Esophagus squamous epithelium (tissue), 5 donors: ENCODE results near the gene SOX18. TPM values are rescaled to one million over a fixed set of nuclear protein-coding genes. Genes with fewer than 3 reads are reported as not detected.
A peak's percentile ranks its signal among the peaks of the same experiment; 100 is the strongest.

Experiments used
- DNase-seq: peaks from one replicate; lab custom pipeline; 2025; lab: John Stamatoyannopoulos, UW
- H3K27ac ChIP-seq, 4 donors: fragments of 200-600 bp; sonication (generic); one replicate each; pipeline ENCODE4 v1.5.1; 2016 to 2019; ENCODE audit warnings: mild to moderate bottlenecking in 1 of 4
- H3K27me3 ChIP-seq, 4 donors: fragments of 200-600 bp; sonication (generic); 1 replicate in 3 of 4; 2 replicates in 1 of 4; pipeline versions ENCODE4 v1.5.1 to v1.6.0; 2017 to 2021; ENCODE audit warnings: antibody characterized with exemption in 1 of 4
- H3K36me3 ChIP-seq, 3 donors: fragments of 200-600 bp; sonication (generic); one replicate each; pipeline ENCODE4 v1.5.1; 2016 to 2019
- H3K4me1 ChIP-seq, 3 donors: fragments of 200-600 bp; sonication (generic); one replicate each; pipeline ENCODE4 v1.5.1; 2017 to 2019
- H3K4me3 ChIP-seq, 4 donors: fragments of 200-600 bp; sonication (generic); 1 replicate in 3 of 4; 2 replicates in 1 of 4; pipeline ENCODE4 v1.5.1; 2016 to 2019; ENCODE audit warnings: mild to moderate bottlenecking in 2 of 4, moderate library complexity in 1 of 4
- H3K9me3 ChIP-seq, 3 donors: fragments of 200-600 bp; sonication (generic); one replicate each; pipeline ENCODE4 v1.5.1; 2016 to 2019
- CTCF ChIP-seq, 6 experiments: fragments of 450-650 bp in 4 of 6; fragments of 200-600 bp in 2 of 6; sonication (generic) in 2 of 6; IDR thresholded peaks; one replicate each; pipeline ENCODE4 v1.5.1; 2016 to 2019; ENCODE audit warnings: antibody characterized with exemption in 6 of 6, mild to moderate bottlenecking in 4 of 6, moderate library complexity in 4 of 6
- POLR2A ChIP-seq, 4 donors: fragments of 450-650 bp; IDR thresholded peaks; one replicate each; pipeline ENCODE4 v1.6.1; 2017; ENCODE audit warnings: antibody characterized with exemption in 4 of 4, mild to moderate bottlenecking in 4 of 4, moderate library complexity in 3 of 4
- WGBS, 2 donors: methylation state at CpG; one replicate each; pipeline ENCODE4 v1.1.5; 2018; 5-methylcytosine and 5-hydroxymethylcytosine counted together
- intact Hi-C: fragments of 100-400 bp; cut with DNase I; formaldehyde crosslinking; loops from one replicate; pipeline ENCODE4 v1.15.0; 2022
- total RNA-seq, 4 donors: library from RNA; depleted of rRNA; stranded (reverse); fragments of >200 nt; gene quantifications; one replicate each; pipeline ENCODE4 v1.1.0, GENCODE V29; 2016
- donor health status: DM: yes; HTN: yes; CAD: no.

SOX18 gene
- total RNA-seq, 4 donors from 2014 or later, result 1.3 to 4.5 (median 3.9) TPM

DNA sequence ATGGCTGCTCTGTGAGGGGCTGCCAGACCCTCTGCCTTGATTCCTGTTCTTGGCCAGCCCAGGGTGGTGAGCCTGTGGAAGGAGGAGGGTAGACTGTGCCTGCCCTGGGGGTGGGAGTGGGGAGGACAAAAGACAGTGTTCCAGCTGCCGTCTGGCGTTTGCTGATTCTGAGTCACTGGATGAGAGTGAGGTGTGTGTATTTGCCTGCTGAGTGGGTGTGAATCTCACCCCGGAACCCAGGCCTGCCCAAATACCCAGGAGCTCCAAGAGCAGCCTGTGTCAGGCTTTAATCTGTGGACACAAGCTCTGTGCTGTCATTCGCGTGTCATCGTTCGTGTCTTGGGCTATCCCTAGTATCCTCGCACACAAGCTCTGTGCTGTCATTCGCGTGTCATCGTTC lies 37.4 kb upstream of the SOX18 start:
- Histone ChIP-seq H3K27me3 (peaks cover 0 to 81% (median 9%) of the 10 kb centered on the region in 4 donors), H3K27ac (no peak overlapping the region), H3K36me3 (no peaks in the 10 kb centered on the region), H3K9me3 (no peaks in the 10 kb centered on the region), H3K4me3 (no peak overlapping the region), H3K4me1 (peaks cover 14 to 33% (median 15%) of the 10 kb centered on the region in 3 donors)
- DNase-seq, result no peak
- intact Hi-C loops, result no loop called here
- WGBS, 2 donors, result 56 to 74% methylated on average over 7 to 11 of the region's 11 CpGs
- TF ChIP-seq CTCF (IDR thresholded peaks at IDR 0.05), result no peak
- no peak for TF ChIP-seq POLR2A (IDR thresholded peaks at IDR 0.05)

DNA sequence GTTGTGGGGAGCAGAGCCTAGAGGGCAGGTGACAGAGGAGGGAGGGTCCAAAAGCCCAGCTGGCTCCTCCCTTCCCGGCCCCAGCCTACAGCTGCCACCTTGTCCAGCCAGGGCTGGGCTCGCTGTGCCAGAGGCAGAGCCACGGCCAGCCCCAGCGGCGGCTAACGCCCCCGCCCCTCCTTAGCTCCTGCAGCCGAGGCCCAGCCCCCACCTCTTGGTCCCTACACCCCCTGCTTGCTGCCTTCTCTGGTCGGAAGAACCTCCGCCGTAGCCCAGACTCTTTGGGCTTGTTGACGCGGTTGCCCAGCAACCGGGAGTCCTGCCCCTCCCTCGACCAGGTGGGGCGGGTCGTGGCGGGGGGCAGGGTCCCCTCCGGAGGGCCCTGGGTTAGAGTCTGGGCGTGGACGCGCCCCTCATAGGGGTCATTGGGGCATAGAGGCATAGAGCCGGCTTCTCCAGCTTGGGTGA lies 35.3 kb upstream of the SOX18 start:
- peaks cover 0 to 77% (median 9%) of the 10 kb centered on the region in 4 donors for H3K27me3 ChIP-seq
- DNase-seq, result no peak
- peaks cover 14 to 49% (median 15%) of the 10 kb centered on the region in 3 donors for H3K4me1 ChIP-seq
- no peak overlapping the region for H3K27ac ChIP-seq
- no peaks in the 10 kb centered on the region for H3K36me3 ChIP-seq
- TF ChIP-seq POLR2A (IDR thresholded peaks at IDR 0.05), result no peak
- no peak for TF ChIP-seq CTCF (IDR thresholded peaks at IDR 0.05)
- no peaks in the 10 kb centered on the region for H3K9me3 ChIP-seq
- WGBS, 2 donors, result 0% methylated on average over 3 of the region's 23 CpGs; no CpG with 5 or more reads in 1 of the 2 donors
- intact Hi-C loops, result no loop called here
- no peak overlapping the region for H3K4me3 ChIP-seq

- no peaks in the 10 kb centered on the region for H3K36me3 ChIP-seq
- 3% methylated on average over 36 of the region's 86 CpGs; no CpG with 5 or more reads in 1 of the 2 donors for WGBS, 2 donors
- no peak within 1 kb of the TSS for H3K27ac ChIP-seq
- H3K4me1 ChIP-seq, result peaks cover 17 to 55% (median 20%) of the 10 kb centered on the region in 3 donors
- DNase-seq, result no peak
- H3K4me3 ChIP-seq, result peak within 1 kb of the TSS; percentile 31 to 83 (median 50)
- H3K9me3 ChIP-seq, result no peaks in the 10 kb centered on the region
- H3K27me3 ChIP-seq, result peaks cover 0 to 70% (median 9%) of the 10 kb centered on the region in 4 donors
- intact Hi-C loops, result no loop called here
- TF ChIP-seq POLR2A (IDR thresholded peaks at IDR 0.05), result no peak
- no peak for TF ChIP-seq CTCF (IDR thresholded peaks at IDR 0.05)
Measured at GRCh38 chr20:64083804-64084684, 34.6 kb upstream of the SOX18 start, which contains the start of gene LKAAEAR1. Gene LKAAEAR1 (minus strand): TSS chr20:64084398. CDS start chr20:64084219, 179 bp downstream.

DNA sequence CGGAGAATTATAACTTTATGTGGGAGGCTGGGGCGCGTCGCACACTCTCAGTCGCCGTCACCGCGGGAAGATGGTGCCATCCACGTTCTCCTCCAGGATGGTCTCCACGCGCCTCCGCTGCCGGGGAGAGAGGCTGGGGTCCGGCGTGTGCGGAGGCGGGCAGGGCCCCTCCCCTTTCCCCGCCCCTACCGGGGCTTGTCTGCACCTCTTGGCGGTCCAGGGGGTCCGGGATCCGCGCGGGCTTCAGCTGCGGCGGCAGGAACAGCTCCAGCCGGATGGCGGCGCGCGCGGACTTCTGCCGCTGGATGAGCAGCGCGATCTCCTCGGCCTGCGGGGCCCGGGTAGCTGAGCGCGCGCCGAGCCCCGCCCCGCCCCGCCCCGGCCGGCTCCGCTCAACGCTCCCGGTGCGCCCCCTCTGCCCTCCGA lies 34.0 kb upstream of the SOX18 start:
- no peak for DNase-seq
- no peak for TF ChIP-seq POLR2A (IDR thresholded peaks at IDR 0.05)
- TF ChIP-seq CTCF (IDR thresholded peaks at IDR 0.05), result peak in 5 of 6 experiments; percentile 46 to 64 (median 59)
- peak overlapping the region; percentile 31 to 83 (median 50) for H3K4me3 ChIP-seq
- H3K27me3 ChIP-seq, result peaks cover 0 to 63% (median 9%) of the 10 kb centered on the region in 4 donors
- H3K9me3 ChIP-seq, result no peaks in the 10 kb centered on the region
- intact Hi-C loops, result no loop called here
- WGBS, 2 donors, result 0% methylated on average over 12 of the region's 52 CpGs; no CpG with 5 or more reads in 1 of the 2 donors
- H3K27ac ChIP-seq, result no peak overlapping the region
- no peaks in the 10 kb centered on the region for H3K36me3 ChIP-seq
- H3K4me1 ChIP-seq, result peaks cover 24 to 61% (median 27%) of the 10 kb centered on the region in 3 donors
